Measurements from ENCODE around the gene TMEM53.
"Not testable (repeated sequence)": the region's sequence is repeated elsewhere in the genome, so short reads cannot be mapped to it uniquely, and the experiment has no call there.

TMEM53 gene

DNA sequence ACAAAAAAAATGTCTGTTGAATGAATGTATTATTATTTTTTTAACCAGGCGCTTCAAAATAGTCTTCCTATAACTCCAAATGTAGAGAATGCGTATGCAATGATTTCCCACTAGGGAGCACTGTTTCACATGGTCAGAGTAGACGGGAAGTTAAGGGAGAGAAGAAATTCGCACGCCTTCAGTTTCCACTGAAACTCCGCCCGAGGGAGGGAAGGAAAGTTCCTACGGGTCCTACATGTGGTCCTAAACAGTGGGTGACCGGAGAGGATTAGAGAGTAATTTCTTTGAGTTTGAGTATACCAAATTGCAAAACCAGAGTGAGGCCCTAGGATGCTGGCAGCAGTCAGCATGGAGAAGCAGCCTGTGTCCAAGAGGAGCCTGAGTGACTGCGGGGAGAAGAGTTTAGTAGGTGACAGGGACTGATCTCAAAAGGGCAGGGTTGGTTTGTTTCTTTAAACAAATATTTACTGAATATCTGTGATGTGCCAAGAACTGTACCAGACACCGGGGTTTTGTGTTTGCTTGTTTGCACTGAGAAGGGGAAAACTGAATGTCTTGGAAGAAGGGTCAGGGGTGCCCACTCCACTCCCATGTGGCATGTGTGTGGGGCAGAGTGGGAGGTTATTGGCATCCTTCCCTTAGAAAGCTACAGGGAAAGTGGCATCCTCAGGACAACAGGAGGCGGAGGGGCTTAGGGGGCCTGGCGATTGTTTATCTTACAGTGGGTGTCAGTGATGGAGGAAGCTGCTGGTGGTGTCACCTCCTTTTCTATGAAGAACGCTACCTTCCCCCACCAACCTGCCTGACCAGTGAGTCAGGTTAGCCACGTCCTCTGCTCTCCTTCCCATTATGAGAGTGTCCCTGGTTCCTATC is 33.9 kb upstream of the TMEM53 start:
- Mint-ChIP-seq H3K9me3 (no peaks in the 10 kb centered on the region), H3K36me3 (no peaks in the 10 kb centered on the region), H3K4me1 (peaks cover 19 to 29% of the 10 kb centered on the region in 2 donors), H3K27me3 (no peaks in the 10 kb centered on the region), H3K27ac (peak overlapping the region; percentile 52), H3K4me3 (peak overlapping the region; percentile 48 to 58)
- DNase-seq, result no peak
- peak; percentile 64 to 71 for ATAC-seq (replicated peaks)

- no peak for ATAC-seq (replicated peaks)
- no peak overlapping the region for H3K4me3 Mint-ChIP-seq
These were observed 33.0 kb upstream of the TMEM53 start for GRCh38 chr1:44707112-44707881.

DNA sequence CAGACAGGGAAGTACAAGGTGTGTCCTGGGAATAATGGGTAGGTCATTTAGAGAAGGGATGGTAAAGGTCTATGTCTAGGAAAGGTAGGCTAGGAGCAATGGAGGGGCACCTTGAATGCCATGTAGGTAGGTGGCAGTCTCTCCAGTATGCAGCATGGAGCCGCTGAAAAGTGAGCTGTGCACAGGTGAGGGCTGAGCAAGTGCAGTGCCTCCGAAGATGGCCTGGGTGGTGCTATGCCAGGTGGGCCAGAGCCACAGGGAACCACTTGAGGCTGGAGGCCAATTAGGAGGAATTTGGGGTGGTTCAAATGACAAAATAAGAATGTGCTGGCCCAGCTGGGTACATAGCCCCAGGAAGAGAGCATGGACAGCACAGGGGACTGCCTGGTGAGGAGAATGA is 31.7 kb upstream of the TMEM53 start:
- Mint-ChIP-seq H3K4me3 (no peak overlapping the region), H3K9me3 (no peaks in the 10 kb centered on the region), H3K27me3 (no peaks in the 10 kb centered on the region), H3K27ac (no peak overlapping the region), H3K36me3 (no peaks in the 10 kb centered on the region), H3K4me1 (peaks cover 16 to 17% of the 10 kb centered on the region in 2 donors)
- ATAC-seq (replicated peaks) (no peak), DNase-seq (no peak)

More at GRCh38 chr1:44707112-44707881, 33.0 kb upstream of the TMEM53 start:
- no peaks in the 10 kb centered on the region for H3K9me3 Mint-ChIP-seq
- H3K27ac Mint-ChIP-seq, result no peak overlapping the region
- no peaks in the 10 kb centered on the region for H3K27me3 Mint-ChIP-seq
- no peak for DNase-seq
- H3K36me3 Mint-ChIP-seq, result no peaks in the 10 kb centered on the region
- H3K4me1 Mint-ChIP-seq, result peaks cover 17 to 21% of the 10 kb centered on the region in 2 donors

DNA sequence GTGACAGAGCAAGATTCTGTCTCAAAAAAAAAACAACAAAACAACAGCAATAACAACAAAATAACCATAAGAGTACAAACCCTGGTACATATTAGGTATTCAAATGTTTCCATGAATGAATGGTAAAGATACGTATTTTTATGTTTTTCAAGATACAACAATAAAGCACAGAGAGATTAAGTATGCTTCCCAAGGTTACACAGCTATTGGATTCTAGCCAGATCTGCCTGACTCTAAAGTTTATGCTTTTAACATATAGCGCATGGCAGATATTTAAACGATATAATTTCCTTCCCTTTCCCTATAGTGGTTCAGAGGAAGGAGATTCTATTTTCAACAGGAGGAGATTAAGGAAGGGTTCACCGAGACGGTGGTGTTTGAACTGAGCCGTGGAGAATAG is 31.2 kb upstream of the TMEM53 start:
- Mint-ChIP-seq H3K27ac (no peak overlapping the region), H3K9me3 (no peaks in the 10 kb centered on the region), H3K36me3 (no peaks in the 10 kb centered on the region), H3K4me3 (no peak overlapping the region), H3K4me1 (peaks cover 16 to 17% of the 10 kb centered on the region in 2 donors), H3K27me3 (no peaks in the 10 kb centered on the region)
- DNase-seq, result no peak
- ATAC-seq (replicated peaks), result no peak

- Mint-ChIP-seq H3K36me3 (peaks cover 0 to 1% of the 10 kb centered on the region in 2 donors), H3K27me3 (no peaks in the 10 kb centered on the region), H3K4me3 (no peak overlapping the region), H3K9me3 (no peaks in the 10 kb centered on the region), H3K4me1 (peaks cover 15 to 29% of the 10 kb centered on the region in 2 donors), H3K27ac (no peak overlapping the region)
- DNase-seq (no peak), ATAC-seq (replicated peaks) (no peak)
These were observed 26.9 kb upstream of the TMEM53 start for GRCh38 chr1:44701141-44701573.

DNA sequence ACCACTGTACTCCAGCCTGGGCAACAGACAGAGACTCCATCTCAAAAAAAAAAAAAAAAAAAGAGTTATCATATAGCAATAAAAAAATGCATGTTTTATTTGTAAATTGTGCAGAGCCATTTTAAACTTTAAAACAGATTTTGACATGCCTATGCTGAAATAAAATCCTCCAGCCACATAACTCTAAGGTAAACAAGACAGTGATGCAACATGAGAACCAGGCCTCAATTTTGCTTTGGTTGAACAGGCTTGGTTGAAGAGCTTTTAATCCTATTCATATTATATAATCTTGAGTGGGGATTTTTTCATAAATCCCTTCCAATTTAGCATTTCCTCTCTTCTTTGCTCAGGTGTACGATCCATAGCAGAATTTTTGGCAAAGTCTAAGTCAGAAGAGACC is 26.3 kb upstream of the TMEM53 start:
- ATAC-seq (replicated peaks), result no peak
- Mint-ChIP-seq H3K4me1 (peaks cover 20 to 34% of the 10 kb centered on the region in 2 donors), H3K4me3 (no peak overlapping the region), H3K27me3 (no peaks in the 10 kb centered on the region), H3K36me3 (peaks cover 0 to 1% of the 10 kb centered on the region in 2 donors), H3K27ac (no peak overlapping the region), H3K9me3 (no peaks in the 10 kb centered on the region)
- no peak for DNase-seq

DNA sequence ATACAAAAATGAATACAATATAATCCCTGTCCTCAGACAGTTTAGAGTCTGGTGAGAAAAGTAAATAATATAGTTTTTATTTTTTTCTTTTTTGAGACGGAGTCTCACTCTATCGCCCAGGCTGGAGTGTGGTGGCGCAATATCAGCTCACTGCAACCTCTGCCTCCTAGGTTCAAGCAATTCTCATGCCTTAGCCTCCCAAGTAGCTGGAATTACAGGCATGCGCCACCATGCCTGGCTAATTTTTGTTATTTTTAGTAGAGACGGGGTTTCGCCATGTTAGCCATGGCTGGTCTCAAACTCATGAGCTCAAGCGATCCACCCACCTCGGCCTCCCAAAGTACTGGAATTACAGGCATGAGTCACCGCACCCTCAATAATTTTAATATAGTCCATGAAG is 25.1 kb upstream of the TMEM53 start:
- not testable (repeated sequence) for DNase-seq; H3K27me3 Mint-ChIP-seq; H3K27ac Mint-ChIP-seq; ATAC-seq (replicated peaks); H3K9me3 Mint-ChIP-seq; H3K4me3 Mint-ChIP-seq; H3K36me3 Mint-ChIP-seq
- peaks cover 27 to 46% of the 10 kb centered on the region in 2 donors for H3K4me1 Mint-ChIP-seq

- Mint-ChIP-seq H3K27me3 (no peaks in the 10 kb centered on the region), H3K9me3 (no peaks in the 10 kb centered on the region), H3K27ac (peak overlapping the region; percentile 90), H3K4me1 (peaks cover 32 to 58% of the 10 kb centered on the region in 2 donors), H3K36me3 (peaks cover 0 to 1% of the 10 kb centered on the region in 2 donors), H3K4me3 (no peak overlapping the region)
- peak; percentile 73 for ATAC-seq (replicated peaks)
- DNase-seq, result peak; percentile 57
These were observed 23.9 kb upstream of the TMEM53 start for GRCh38 chr1:44698138-44698537.

DNA sequence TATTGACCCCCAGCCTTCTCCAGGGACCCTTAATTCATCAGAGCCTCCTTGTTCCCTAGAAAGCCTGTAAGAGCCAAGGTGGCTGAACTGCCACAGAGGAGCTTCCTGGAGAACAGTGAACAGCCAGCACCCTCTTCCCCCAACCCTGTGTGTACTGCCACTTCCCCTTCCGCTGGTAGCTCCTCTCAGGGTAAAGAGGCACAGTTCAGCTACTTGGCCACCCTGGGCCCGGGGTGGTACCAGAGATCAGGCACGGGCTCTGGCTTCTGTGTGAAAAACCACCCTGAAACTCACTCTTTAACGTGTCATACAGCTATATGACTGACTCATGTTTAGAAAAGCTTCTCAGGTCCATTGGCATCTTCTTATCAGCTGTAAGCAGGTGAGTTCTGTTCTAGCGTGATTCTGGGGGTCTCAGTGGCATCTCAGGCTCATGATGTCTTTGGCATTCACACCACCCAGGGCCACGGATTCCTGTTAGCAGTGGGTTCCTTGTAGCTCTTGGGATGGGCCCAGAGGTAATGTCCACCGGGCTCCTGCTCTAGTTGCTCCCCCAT is 22.6 kb upstream of the TMEM53 start:
- H3K27me3 Mint-ChIP-seq, result no peaks in the 10 kb centered on the region
- ATAC-seq (replicated peaks), result peak; percentile 66 to 67
- H3K4me3 Mint-ChIP-seq, result peak overlapping the region; percentile 61 to 73

DNA sequence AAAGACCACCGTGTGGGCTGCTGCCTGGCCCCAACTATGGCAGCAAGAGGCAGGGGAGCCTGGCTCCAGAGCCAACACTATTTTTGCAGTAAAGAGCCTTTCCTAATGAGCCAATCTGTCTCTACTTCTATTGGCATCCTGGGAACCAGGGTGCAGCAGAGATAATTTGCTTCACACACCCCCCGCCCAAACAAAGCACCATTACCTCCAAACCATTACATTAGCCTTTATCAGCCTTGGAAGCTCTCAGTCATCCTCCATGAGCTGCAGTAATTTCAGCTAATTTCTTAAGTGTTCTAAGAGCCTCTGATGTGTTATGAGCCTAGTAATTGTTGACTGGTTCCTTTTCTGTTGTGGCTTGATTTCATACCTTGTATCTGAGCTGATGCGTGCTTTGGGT is 21.8 kb upstream of the TMEM53 start:
- Mint-ChIP-seq H3K36me3 (peaks cover 0 to 3% of the 10 kb centered on the region in 2 donors), H3K4me3 (no peak overlapping the region), H3K9me3 (peaks cover 0 to 2% of the 10 kb centered on the region in 2 donors), H3K27ac (no peak overlapping the region), H3K4me1 (peaks cover 41 to 77% of the 10 kb centered on the region in 2 donors), H3K27me3 (no peaks in the 10 kb centered on the region)
- no peak for ATAC-seq (replicated peaks)
- DNase-seq, result no peak

More for the DNA sequence above, 22.6 kb upstream of the TMEM53 start:
- DNase-seq, result peak; percentile 40
- Mint-ChIP-seq H3K36me3 (peaks cover 0 to 1% of the 10 kb centered on the region in 2 donors), H3K27ac (peak overlapping the region; percentile 90), H3K4me1 (peaks cover 36 to 71% of the 10 kb centered on the region in 2 donors), H3K9me3 (no peaks in the 10 kb centered on the region)

DNA sequence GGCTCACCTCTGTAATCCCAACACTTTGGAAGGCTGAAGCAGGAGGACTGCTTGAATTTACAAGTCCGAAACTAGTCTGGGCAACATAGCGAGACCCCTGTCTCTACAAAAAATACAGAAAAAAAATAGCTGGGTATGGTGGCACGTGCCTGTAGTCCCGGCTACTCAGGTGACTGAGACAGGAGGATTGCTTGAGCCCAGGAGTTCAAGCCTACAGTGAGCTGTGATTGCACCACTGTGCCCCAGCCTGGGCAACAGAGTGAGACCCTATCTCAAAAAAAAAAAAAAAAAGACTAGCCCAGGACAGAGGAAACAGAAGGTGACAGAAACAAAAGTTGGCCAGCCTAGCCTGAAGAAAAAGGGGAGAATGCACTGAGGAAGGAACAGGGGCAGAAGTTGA is 21.4 kb upstream of the TMEM53 start:
- no peaks in the 10 kb centered on the region for H3K27me3 Mint-ChIP-seq
- peak overlapping the region; percentile 53 for H3K27ac Mint-ChIP-seq
- ATAC-seq (replicated peaks), result no peak
- no peak for DNase-seq
- peaks cover 41 to 77% of the 10 kb centered on the region in 2 donors for H3K4me1 Mint-ChIP-seq
- no peak overlapping the region for H3K4me3 Mint-ChIP-seq
- H3K9me3 Mint-ChIP-seq, result peaks cover 0 to 2% of the 10 kb centered on the region in 2 donors
- peaks cover 0 to 3% of the 10 kb centered on the region in 2 donors for H3K36me3 Mint-ChIP-seq

- H3K36me3 Mint-ChIP-seq, result peaks cover 0 to 3% of the 10 kb centered on the region in 2 donors
- H3K9me3 Mint-ChIP-seq, result peaks cover 0 to 2% of the 10 kb centered on the region in 2 donors
- DNase-seq (peak; percentile 58), ATAC-seq (replicated peaks) (peak; percentile 47 to 63)
- H3K4me3 Mint-ChIP-seq, result no peak overlapping the region
- no peak overlapping the region for H3K27ac Mint-ChIP-seq
- peaks cover 41 to 77% of the 10 kb centered on the region in 2 donors for H3K4me1 Mint-ChIP-seq
- H3K27me3 Mint-ChIP-seq, result no peaks in the 10 kb centered on the region
These were observed 20.7 kb upstream of the TMEM53 start for GRCh38 chr1:44694863-44695478.

GRCh38 chr1:44693900-44694299 is 19.6 kb upstream of the TMEM53 start:
- Mint-ChIP-seq H3K27me3 (no peaks in the 10 kb centered on the region), H3K36me3 (peaks cover 0 to 3% of the 10 kb centered on the region in 2 donors), H3K27ac (no peak overlapping the region), H3K9me3 (peaks cover 0 to 2% of the 10 kb centered on the region in 2 donors), H3K4me3 (no peak overlapping the region), H3K4me1 (peaks cover 41 to 76% of the 10 kb centered on the region in 2 donors)
- DNase-seq, result no peak
- no peak for ATAC-seq (replicated peaks)

DNA sequence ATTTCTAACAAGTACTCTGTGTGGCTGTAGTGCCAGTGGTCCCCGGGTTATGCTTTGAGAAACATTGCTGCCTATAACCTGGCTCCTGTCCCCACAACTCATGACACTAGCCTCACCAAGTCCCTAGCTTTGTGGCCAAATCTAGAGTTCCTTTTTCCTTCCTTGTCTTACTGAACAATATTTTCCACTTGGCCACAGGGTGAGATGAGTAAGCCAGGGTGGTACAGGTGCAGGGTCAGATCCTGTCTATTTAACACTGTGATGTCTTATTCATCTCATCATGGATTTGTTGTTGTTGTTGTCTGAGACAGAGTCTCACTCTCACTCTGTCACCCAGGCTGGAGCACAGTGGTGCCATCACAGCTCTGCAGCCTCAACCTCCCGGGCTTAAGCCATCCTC is 18.9 kb upstream of the TMEM53 start:
- Mint-ChIP-seq H3K4me1 (peaks cover 41 to 68% of the 10 kb centered on the region in 2 donors), H3K27ac (peak overlapping the region; percentile 2), H3K9me3 (peaks cover 0 to 2% of the 10 kb centered on the region in 2 donors), H3K27me3 (no peaks in the 10 kb centered on the region), H3K36me3 (peaks cover 0 to 3% of the 10 kb centered on the region in 2 donors), H3K4me3 (peak overlapping the region in 1 of 2 donors; percentile 20)
- DNase-seq (peak; percentile 53), ATAC-seq (replicated peaks) (peak; percentile 78 to 79)
